Activated CD4-positive, alpha-beta T cell treated with anti-CD3 and anti-CD28 coated beads for 36 hours (primary cell): Measurements from ENCODE around the gene MST1R. TPM values are rescaled to one million over a fixed set of nuclear protein-coding genes. Genes with fewer than 3 reads are reported as not detected.

Experiments used
- ATAC-seq: fragments of 200-7000 bp; cut with Tn5 transposase; one replicate; pipeline ENCODE4 v1.10.0; 2021; ENCODE audit warnings: mild to moderate bottlenecking, moderate library complexity
- CTCF ChIA-PET: fragments of 350-600 bp; sonication (Branson Sonifier 250); formaldehyde crosslinking; loops from one replicate; lab custom pipeline; 2021; ENCODE audit warnings: antibody characterized with exemption; lab: Charles Lee
- POLR2A ChIA-PET: fragments of 350-600 bp; sonication (Branson Sonifier 250); formaldehyde crosslinking; loops from one replicate; lab custom pipeline; 2021; ENCODE audit warnings: antibody characterized with exemption, inconsistent platforms; lab: Charles Lee
- DNase-seq: peaks from one replicate; pipeline ENCODE4 v3.0.0-alpha.2; 2020
- H3K27ac Mint-ChIP-seq: one replicate; pipeline ENCODE4 v1.8.0; 2021; ENCODE audit warnings: mixed read lengths
- H3K27me3 Mint-ChIP-seq: one replicate; pipeline ENCODE4 v1.8.0; 2021; ENCODE audit warnings: mixed read lengths
- H3K36me3 Mint-ChIP-seq: one replicate; pipeline ENCODE4 v1.8.0; 2021; ENCODE audit warnings: low read depth, mixed read lengths
- H3K4me1 Mint-ChIP-seq: one replicate; pipeline ENCODE4 v1.8.0; 2021; ENCODE audit warnings: mixed read lengths
- H3K4me3 Mint-ChIP-seq: one replicate; pipeline ENCODE4 v1.8.0; 2021; ENCODE audit warnings: mild to moderate bottlenecking, moderate library complexity, mixed read lengths
- H3K9me3 Mint-ChIP-seq: one replicate; pipeline ENCODE4 v1.8.0; 2021; ENCODE audit warnings: low read depth, mixed read lengths
- intact Hi-C, 2 experiments: fragments of 100-400 bp; cut with DNase I in 1 of 2; cut with micrococcal nuclease in 1 of 2; formaldehyde crosslinking; loops; one replicate each; pipeline versions ENCODE4 v1.14.2 to v1.15.1; 2022 to 2024; cut with DNase I, micrococcal nuclease
- total RNA-seq, 2 experiments: library from RNA; stranded (reverse); gene quantifications; one replicate each; pipeline ENCODE4 v1.2.3, GENCODE V29; 2021

Gene MST1R
- total RNA-seq, 2 experiments from 2014 or later, result 0.86 to 1.2 TPM

- H3K4me3 Mint-ChIP-seq, result no peak overlapping the region
- H3K27me3 Mint-ChIP-seq, result no peaks in the 10 kb centered on the region
- H3K27ac Mint-ChIP-seq, result no peak overlapping the region
- ChIA-PET CTCF (no interaction called here), POLR2A (interaction anchor here (0.7 kb wide), 1 partner anchor 126 kb away, joined by 3 read pairs; no protein-coding TSS in a partner anchor)
- DNase-seq (peak; percentile 44), ATAC-seq (no peak)
- intact Hi-C loops, result loop anchor here (5.0 to 10.0 kb wide), 4 partner anchors 43 to 178 kb away; partner anchors contain the start of genes GMPPB (in 2 of the 2), IP6K1 (in 1 of the 2) and TRAIP (in 1 of the 2)
- peaks cover 2% of the 10 kb centered on the region for H3K36me3 Mint-ChIP-seq
- no peaks in the 10 kb centered on the region for H3K9me3 Mint-ChIP-seq
- H3K4me1 Mint-ChIP-seq, result peaks cover 5% of the 10 kb centered on the region
Observed at GRCh38 chr3:49899815-49900214, 3.9 kb downstream of the MST1R start.

DNA sequence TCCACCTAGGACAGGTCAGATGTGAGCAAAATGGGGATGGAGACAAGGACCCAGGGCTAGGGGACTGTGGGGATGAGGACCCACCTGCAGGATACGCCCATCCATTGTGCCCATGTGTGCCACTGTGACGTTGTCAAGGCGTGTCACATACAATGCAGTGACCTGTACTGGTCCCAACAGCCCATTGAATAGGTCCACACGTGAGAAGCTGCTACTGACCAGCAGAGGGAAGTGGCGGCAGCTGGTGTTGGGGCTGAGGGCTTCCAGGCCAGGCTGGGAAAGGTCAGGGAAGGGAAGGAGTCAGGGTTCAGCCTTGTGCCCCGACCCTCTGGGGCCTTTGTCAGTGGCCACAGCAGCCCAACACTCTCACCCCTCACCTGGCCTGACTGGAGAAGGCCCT is 4.7 kb downstream of the MST1R start:
- ATAC-seq (no peak), DNase-seq (no peak)
- no peaks in the 10 kb centered on the region for H3K27me3 Mint-ChIP-seq
- no peaks in the 10 kb centered on the region for H3K9me3 Mint-ChIP-seq
- POLR2A ChIA-PET, result no interaction called here
- CTCF ChIA-PET, result interaction anchor here (0.6 kb wide), 1 partner anchor 1277 kb away, joined by 3 read pairs; no protein-coding TSS in a partner anchor
- peaks cover under 1% of the 10 kb centered on the region for H3K36me3 Mint-ChIP-seq
- no peak overlapping the region for H3K4me3 Mint-ChIP-seq
- intact Hi-C loops, result no loop called here
- H3K4me1 Mint-ChIP-seq, result peaks cover 2% of the 10 kb centered on the region
- no peak overlapping the region for H3K27ac Mint-ChIP-seq

- no peak overlapping the region for H3K4me3 Mint-ChIP-seq
- H3K36me3 Mint-ChIP-seq, result no peaks in the 10 kb centered on the region
- no peaks in the 10 kb centered on the region for H3K27me3 Mint-ChIP-seq
- no peaks in the 10 kb centered on the region for H3K9me3 Mint-ChIP-seq
- no peak for ATAC-seq
- no peaks in the 10 kb centered on the region for H3K4me1 Mint-ChIP-seq
- no peak overlapping the region for H3K27ac Mint-ChIP-seq
- POLR2A ChIA-PET, result no interaction called here
- CTCF ChIA-PET, result no interaction called here
- intact Hi-C loops, result no loop called here
- no peak for DNase-seq
Observed at GRCh38 chr3:49896345-49896744, 7.3 kb downstream of the MST1R start.

- no peak overlapping the region for H3K27ac Mint-ChIP-seq
- no peaks in the 10 kb centered on the region for H3K36me3 Mint-ChIP-seq
- POLR2A ChIA-PET, result no interaction called here
- ATAC-seq, result no peak
- no peaks in the 10 kb centered on the region for H3K4me1 Mint-ChIP-seq
- no peak for DNase-seq
- H3K9me3 Mint-ChIP-seq, result no peaks in the 10 kb centered on the region
- intact Hi-C loops, result no loop called here
- CTCF ChIA-PET, result interaction anchor here (1.2 kb wide), 1 partner anchor 93 kb away, joined by 3 read pairs; the partner anchor contains the start of gene INKA1
- H3K27me3 Mint-ChIP-seq, result no peaks in the 10 kb centered on the region
- no peak overlapping the region for H3K4me3 Mint-ChIP-seq
Observed at GRCh38 chr3:49895791-49896190, 7.9 kb downstream of the MST1R start.

DNA sequence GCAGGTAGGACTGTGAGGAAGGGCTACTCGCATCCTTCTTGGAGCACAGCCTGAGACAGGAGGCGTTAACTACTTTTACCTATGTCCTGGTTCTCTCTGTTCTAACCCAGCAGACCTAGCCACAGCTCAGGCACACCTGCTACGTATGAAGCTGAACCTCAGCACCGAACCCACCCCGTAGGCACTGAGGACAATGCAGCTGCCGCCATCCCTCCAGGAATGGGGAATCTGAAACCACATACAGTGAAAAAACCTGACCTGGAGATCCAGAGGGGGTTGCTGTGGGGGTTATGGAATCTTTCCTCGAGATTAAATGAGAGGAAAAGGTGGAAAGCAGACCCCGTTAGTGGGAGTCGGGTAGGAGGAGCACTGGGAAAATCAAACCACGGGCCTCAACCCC is 14.4 kb downstream of the MST1R start:
- intact Hi-C loops, result no loop called here
- CTCF ChIA-PET, result interaction anchor here (0.5 kb wide), 1 partner anchor 14 kb away, joined by 3 read pairs; no protein-coding TSS in a partner anchor
- H3K4me3 Mint-ChIP-seq, result no peak overlapping the region

DNA sequence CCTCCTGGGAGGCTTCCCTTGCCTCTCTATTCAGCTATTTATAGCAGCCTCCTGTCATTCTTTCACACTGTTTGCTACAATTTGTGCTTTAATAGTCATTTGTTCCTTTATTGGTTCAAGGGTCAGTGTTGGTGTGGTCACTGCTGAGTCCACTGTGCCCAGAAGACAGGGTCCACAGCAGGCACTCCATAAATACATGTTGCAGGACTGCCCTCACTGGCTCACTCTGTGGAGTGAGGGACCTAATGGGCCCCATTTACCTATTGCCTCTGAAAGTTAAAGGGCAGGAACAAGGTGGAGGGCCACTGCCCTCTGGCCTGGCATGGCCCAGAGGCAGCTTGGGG is 16.8 kb downstream of the MST1R start:
- no peak for DNase-seq
- Mint-ChIP-seq H3K36me3 (no peaks in the 10 kb centered on the region), H3K4me3 (no peak overlapping the region), H3K9me3 (no peaks in the 10 kb centered on the region), H3K27ac (no peak overlapping the region), H3K27me3 (no peaks in the 10 kb centered on the region), H3K4me1 (no peaks in the 10 kb centered on the region)
- intact Hi-C loops, result no loop called here
- ChIA-PET POLR2A (no interaction called here), CTCF (interaction anchor here (0.6 to 0.7 kb wide), 2 partner anchors 100 to 210 kb away, joined by 3 read pairs; no protein-coding TSS in a partner anchor)
- ATAC-seq, result no peak

More for the DNA sequence above, 14.4 kb downstream of the MST1R start:
- no peak for DNase-seq
- no peaks in the 10 kb centered on the region for H3K4me1 Mint-ChIP-seq
- H3K9me3 Mint-ChIP-seq, result no peaks in the 10 kb centered on the region
- POLR2A ChIA-PET, result no interaction called here
- H3K27ac Mint-ChIP-seq, result no peak overlapping the region
- ATAC-seq, result no peak
- H3K27me3 Mint-ChIP-seq, result no peaks in the 10 kb centered on the region
- no peaks in the 10 kb centered on the region for H3K36me3 Mint-ChIP-seq

- Mint-ChIP-seq H3K4me1 (no peaks in the 10 kb centered on the region), H3K4me3 (no peak overlapping the region), H3K27ac (no peak overlapping the region), H3K9me3 (no peaks in the 10 kb centered on the region), H3K36me3 (no peaks in the 10 kb centered on the region), H3K27me3 (peaks cover 2% of the 10 kb centered on the region)
- CTCF ChIA-PET, result interaction anchor here (0.8 kb wide), 1 partner anchor 224 kb away, joined by 3 read pairs; no protein-coding TSS in a partner anchor
- intact Hi-C loops, result no loop called here
- ATAC-seq, result no peak
- DNase-seq, result no peak
- POLR2A ChIA-PET, result no interaction called here
Observed at GRCh38 chr3:49883998-49884397, 19.7 kb downstream of the MST1R start.

DNA sequence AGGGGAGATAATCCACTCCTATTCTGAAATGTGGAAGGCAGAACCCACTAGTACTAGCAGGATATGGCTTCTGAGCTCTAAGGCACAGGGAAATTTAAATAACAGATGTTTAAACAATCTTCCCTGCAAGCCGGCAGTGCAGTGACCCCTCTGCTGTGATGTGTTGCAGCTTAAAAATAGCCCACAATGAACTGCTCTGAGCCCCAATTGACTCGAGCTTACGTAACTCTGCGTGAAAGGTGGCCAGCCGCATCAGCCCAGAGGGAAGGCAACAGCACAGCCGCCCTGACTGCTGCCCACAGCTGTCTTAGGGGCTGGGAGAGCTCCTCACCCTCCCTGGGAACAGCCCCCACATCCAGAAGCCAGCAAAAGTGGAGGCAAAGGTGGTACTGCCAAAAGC is 21.5 kb downstream of the MST1R start:
- Mint-ChIP-seq H3K36me3 (no peaks in the 10 kb centered on the region), H3K4me3 (no peak overlapping the region), H3K4me1 (no peaks in the 10 kb centered on the region), H3K27ac (no peak overlapping the region), H3K9me3 (no peaks in the 10 kb centered on the region), H3K27me3 (peaks cover 2% of the 10 kb centered on the region)
- POLR2A ChIA-PET, result no interaction called here
- CTCF ChIA-PET, result interaction anchor here (0.7 to 1.3 kb wide), 4 partner anchors 10 to 239 kb away, joined by 3 to 4 read pairs (median 3); no protein-coding TSS in a partner anchor
- no peak for ATAC-seq
- no peak for DNase-seq
- intact Hi-C loops, result no loop called here

DNA sequence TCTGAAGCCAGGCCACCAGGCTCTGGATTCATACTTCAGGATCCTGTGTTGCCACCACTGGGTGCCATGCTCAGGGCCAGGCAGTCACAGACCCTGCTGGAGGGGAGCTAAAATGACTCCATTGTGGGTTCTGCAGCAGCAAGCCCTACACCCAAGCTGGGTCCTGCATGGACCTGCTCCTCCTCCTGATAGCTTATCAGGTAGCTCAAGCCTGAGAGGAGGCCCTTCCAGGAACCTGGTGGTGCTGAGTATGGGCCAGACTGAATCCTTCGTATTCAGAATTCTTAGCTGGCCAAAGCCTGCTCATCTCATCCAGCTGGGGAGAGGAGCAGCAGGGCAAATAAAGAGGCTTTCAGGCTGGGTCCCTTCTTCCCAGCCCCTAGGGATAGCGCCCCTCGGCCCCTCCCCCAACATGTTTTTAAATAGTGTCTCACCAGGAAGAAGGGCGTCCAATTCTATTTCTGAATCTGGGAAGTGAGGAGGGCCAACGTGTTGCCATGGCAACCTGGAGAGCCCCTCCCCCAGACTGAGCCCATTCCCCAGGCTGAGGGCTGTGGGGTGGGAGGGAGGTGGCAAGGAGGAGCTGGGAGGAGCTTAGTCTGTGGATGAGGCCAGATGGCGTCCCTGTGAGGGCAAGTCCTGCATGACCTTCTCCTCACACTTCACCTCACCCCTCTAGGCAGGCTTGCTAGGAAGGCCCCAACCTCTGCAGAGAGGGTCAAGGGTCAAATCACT is 22.9 kb downstream of the MST1R start:
- Mint-ChIP-seq H3K9me3 (no peaks in the 10 kb centered on the region), H3K27ac (no peak overlapping the region), H3K4me3 (no peak overlapping the region), H3K27me3 (peaks cover 2% of the 10 kb centered on the region), H3K36me3 (no peaks in the 10 kb centered on the region), H3K4me1 (no peaks in the 10 kb centered on the region)
- no peak for DNase-seq
- ChIA-PET CTCF (interaction anchor here (0.5 to 1.3 kb wide), 3 partner anchors 44 to 138 kb away, joined by 3 read pairs; no protein-coding TSS in a partner anchor), POLR2A (no interaction called here)
- intact Hi-C loops, result no loop called here
- no peak for ATAC-seq

- Mint-ChIP-seq H3K4me3 (no peak overlapping the region), H3K36me3 (no peaks in the 10 kb centered on the region), H3K4me1 (no peaks in the 10 kb centered on the region), H3K27me3 (peaks cover 2% of the 10 kb centered on the region), H3K9me3 (no peaks in the 10 kb centered on the region), H3K27ac (no peak overlapping the region)
- ChIA-PET CTCF (no interaction called here), POLR2A (interaction anchor here (0.6 kb wide), 1 partner anchor 29 kb away, joined by 4 read pairs; no protein-coding TSS in a partner anchor)
- ATAC-seq, result no peak
- intact Hi-C loops, result no loop called here
- no peak for DNase-seq
Observed at GRCh38 chr3:49879721-49880120, 24.0 kb downstream of the MST1R start.

GRCh38 chr3:49878686-49879085 is 25.0 kb downstream of the MST1R start:
- DNase-seq (no peak), ATAC-seq (no peak)
- CTCF ChIA-PET, result interaction anchor here (0.6 to 1.0 kb wide), 4 partner anchors 16 to 188 kb away, joined by 3 to 5 read pairs (median 4); no protein-coding TSS in a partner anchor
- Mint-ChIP-seq H3K9me3 (no peaks in the 10 kb centered on the region), H3K36me3 (no peaks in the 10 kb centered on the region), H3K27me3 (peaks cover 2% of the 10 kb centered on the region), H3K27ac (no peak overlapping the region), H3K4me1 (no peaks in the 10 kb centered on the region), H3K4me3 (no peak overlapping the region)
- POLR2A ChIA-PET, result no interaction called here
- intact Hi-C loops, result no loop called here

- no peaks in the 10 kb centered on the region for H3K4me1 Mint-ChIP-seq
- CTCF ChIA-PET, result no interaction called here
- peaks cover 2% of the 10 kb centered on the region for H3K27me3 Mint-ChIP-seq
- intact Hi-C loops, result no loop called here
- no peak for ATAC-seq
- no peaks in the 10 kb centered on the region for H3K36me3 Mint-ChIP-seq
- H3K4me3 Mint-ChIP-seq, result no peak overlapping the region
- no peak overlapping the region for H3K27ac Mint-ChIP-seq
- no peaks in the 10 kb centered on the region for H3K9me3 Mint-ChIP-seq
- POLR2A ChIA-PET, result no interaction called here
- no peak for DNase-seq
Observed at GRCh38 chr3:49877716-49878115, 26.0 kb downstream of the MST1R start.
